ENCODE measurements around the gene ST8SIA5. TPM values are rescaled to one million over a fixed set of nuclear protein-coding genes. Genes with fewer than 3 reads are reported as not detected.

ST8SIA5 gene
- total and polyA plus RNA-seq, 2 donors (not counting 3 experiments of a cell fraction or from before 2014, with no cell fraction given) = 0.25 to 0.62 TPM

GRCh38 chr18:46629361-46629760 is 127.5 kb downstream of the ST8SIA5 start:
- TF ChIP-seq EZH2 (IDR thresholded peaks at IDR 0.05; ENCODE audit: borderline replicate concordance, low read depth, low read length, severe bottlenecking) (no peak), POLR2A (IDR thresholded peaks at IDR 0.05; ENCODE audit: low read depth, low read length) (no peak), GATA2 (IDR thresholded peaks at IDR 0.05; ENCODE audit: insufficient read depth, insufficient read length, low read depth, low read length) (no peak), MYC (IDR thresholded peaks at IDR 0.05; ENCODE audit: low read depth, low read length) (no peak), MAX (IDR thresholded peaks at IDR 0.05; ENCODE audit: insufficient read depth, insufficient read length) (no peak), JUN (IDR thresholded peaks at IDR 0.05; ENCODE audit: borderline replicate concordance, insufficient read depth, insufficient read length, low read depth) (no peak), CTCF (IDR thresholded peaks at IDR 0.05; ENCODE audit: extremely low read depth in 1 of 2, insufficient read depth in 1 of 2, low read depth in 1 of 2, low read length in 2 of 2) (no peak), POLR2AphosphoS5 (IDR thresholded peaks at IDR 0.05; ENCODE audit: insufficient read depth, low read depth, low read length) (no peak), FOS (IDR thresholded peaks at IDR 0.05; ENCODE audit: borderline replicate concordance, insufficient read depth, low read length) (no peak)
- Histone ChIP-seq H3K4me2 (ENCODE audit: insufficient read depth, low read length) (no peak overlapping the region), H4K20me1 (replicated peaks; ENCODE audit: control insufficient read depth, extremely low read depth, insufficient read depth, low read length) (no peaks in the 10 kb centered on the region), H3K4me1 (ENCODE audit: control insufficient read depth, extremely low read depth, insufficient read depth, low read length) (no peaks in the 10 kb centered on the region), H3K9me3 (replicated peaks; ENCODE audit: control insufficient read depth, insufficient read depth, low read length) (no peaks in the 10 kb centered on the region), H3K27me3 (ENCODE audit: control insufficient read depth in 2 of 2, insufficient read depth in 2 of 2, low read length in 2 of 2) (no peaks in the 10 kb centered on the region), H3K36me3 (ENCODE audit: control insufficient read depth in 2 of 2, extremely low read depth in 1 of 2, insufficient read depth in 2 of 2, low read length in 2 of 2) (no peaks in the 10 kb centered on the region), H3K9ac (replicated peaks; ENCODE audit: extremely low read depth, insufficient read depth, low read length) (no peak overlapping the region), H2AFZ (ENCODE audit: low read depth, low read length) (no peak overlapping the region), H3K79me2 (ENCODE audit: control insufficient read depth, insufficient read depth, low read length) (no peaks in the 10 kb centered on the region), H3K27ac (ENCODE audit: insufficient read depth, low read depth, low read length) (no peak overlapping the region), H3K9me1 (replicated peaks; ENCODE audit: control insufficient read depth, extremely low read depth, insufficient read depth, low read length) (no peaks in the 10 kb centered on the region), H3K4me3 (replicated peaks in 1 of 3; ENCODE audit: insufficient read depth in 1 of 3, low read depth in 1 of 3, low read length in 3 of 3) (no peak overlapping the region)
- intact Hi-C loops (cut with micrococcal nuclease) = no loop called here
- dilution Hi-C loops (cut with MboI; ENCODE audit: extremely low pct_ligation_motif_present, low sequenced_read_pairs) = no loop called here
- BruUV-seq (replicated peaks) = no TSS peak
- ChIA-PET POLR2A (no interaction called here), CTCF (interaction anchor here (1.5 kb wide), 1 partner anchor 29 kb away, joined by 4 read pairs; no protein-coding TSS in a partner anchor)
- FAIRE-seq = no peak
- no peak for DNase-seq (ENCODE audit: low read depth, low spot score)

All from endothelial cell of umbilical vein (primary cell).